Measurements from ENCODE around the gene RCVRN. TPM values are rescaled to one million over a fixed set of nuclear protein-coding genes. Genes with fewer than 3 reads are reported as not detected.

Gene RCVRN
- total RNA-seq, 1 donor from 2014 or later, result 0.38 TPM

DNA sequence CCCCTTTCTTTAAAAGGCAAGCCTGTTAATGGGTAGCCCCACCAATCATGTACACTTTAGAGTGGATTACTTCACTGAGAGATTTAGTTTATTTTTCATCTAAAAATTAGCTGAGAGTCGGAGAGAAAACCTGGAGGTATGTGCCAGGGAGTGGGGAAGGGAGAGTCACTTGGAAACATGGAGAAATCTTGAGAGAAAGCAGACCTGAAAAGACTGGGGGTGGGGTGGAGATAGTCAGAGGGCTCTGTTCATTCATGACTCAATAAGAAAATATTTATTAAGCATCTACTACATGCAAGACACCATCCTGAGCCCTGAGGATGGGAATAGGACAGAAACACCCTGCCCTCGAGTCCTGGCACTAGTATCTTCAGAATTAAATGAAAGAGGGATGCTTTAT lies 27.4 kb upstream of the RCVRN start:
- Mint-ChIP-seq H3K27ac (no peak overlapping the region), H3K4me1 (no peaks in the 10 kb centered on the region), H3K36me3 (ENCODE audit: low read depth) (no peaks in the 10 kb centered on the region), H3K4me3 (no peak overlapping the region), H3K27me3 (no peaks in the 10 kb centered on the region), H3K9me3 (no peaks in the 10 kb centered on the region)
- DNase-seq (no peak), ATAC-seq (ENCODE audit: low read depth) (no peak)
- ChIA-PET POLR2A (no interaction called here), CTCF (no interaction called here)
- TF ChIP-seq, protein P1, sequence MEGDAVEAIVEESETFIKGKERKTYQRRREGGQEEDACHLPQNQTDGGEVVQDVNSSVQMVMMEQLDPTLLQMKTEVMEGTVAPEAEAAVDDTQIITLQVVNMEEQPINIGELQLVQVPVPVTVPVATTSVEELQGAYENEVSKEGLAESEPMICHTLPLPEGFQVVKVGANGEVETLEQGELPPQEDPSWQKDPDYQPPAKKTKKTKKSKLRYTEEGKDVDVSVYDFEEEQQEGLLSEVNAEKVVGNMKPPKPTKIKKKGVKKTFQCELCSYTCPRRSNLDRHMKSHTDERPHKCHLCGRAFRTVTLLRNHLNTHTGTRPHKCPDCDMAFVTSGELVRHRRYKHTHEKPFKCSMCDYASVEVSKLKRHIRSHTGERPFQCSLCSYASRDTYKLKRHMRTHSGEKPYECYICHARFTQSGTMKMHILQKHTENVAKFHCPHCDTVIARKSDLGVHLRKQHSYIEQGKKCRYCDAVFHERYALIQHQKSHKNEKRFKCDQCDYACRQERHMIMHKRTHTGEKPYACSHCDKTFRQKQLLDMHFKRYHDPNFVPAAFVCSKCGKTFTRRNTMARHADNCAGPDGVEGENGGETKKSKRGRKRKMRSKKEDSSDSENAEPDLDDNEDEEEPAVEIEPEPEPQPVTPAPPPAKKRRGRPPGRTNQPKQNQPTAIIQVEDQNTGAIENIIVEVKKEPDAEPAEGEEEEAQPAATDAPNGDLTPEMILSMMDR (IDR thresholded peaks at IDR 0.05), result no peak
- intact Hi-C loops (cut with micrococcal nuclease), result no loop called here

DNA sequence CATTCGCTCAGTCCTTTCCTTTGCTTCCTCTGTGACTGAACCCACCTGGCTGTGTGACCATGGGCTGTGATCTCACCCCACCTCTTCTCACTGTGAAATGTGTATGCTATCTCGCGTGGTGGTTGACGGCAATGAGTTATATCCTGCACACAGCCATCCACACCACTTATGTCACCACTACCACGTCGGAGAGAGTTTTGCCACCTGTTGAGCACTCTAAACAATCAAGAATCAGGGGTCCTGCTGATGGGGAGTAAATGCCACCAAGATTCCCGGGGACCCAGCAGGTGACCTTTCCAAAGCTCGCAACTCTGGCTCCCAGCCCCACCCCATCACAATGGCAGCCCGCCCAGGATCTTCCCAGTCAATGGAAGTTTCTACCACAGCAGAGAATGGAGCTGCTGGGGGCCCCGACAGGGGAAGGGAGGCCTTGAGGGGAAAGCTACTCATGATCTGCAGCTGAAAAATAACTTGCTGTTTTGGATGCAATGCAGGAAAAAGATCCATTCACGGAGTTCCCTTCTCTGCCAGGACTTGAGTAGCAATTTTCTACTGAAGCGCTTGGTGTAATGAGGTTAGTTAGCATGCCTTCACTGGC lies 26.2 kb upstream of the RCVRN start:
- H3K27ac Mint-ChIP-seq, result no peak overlapping the region
- H3K36me3 Mint-ChIP-seq (ENCODE audit: low read depth), result no peaks in the 10 kb centered on the region
- ChIA-PET POLR2A (no interaction called here), CTCF (interaction anchor here (1.0 kb wide), 1 partner anchor 700 kb away, joined by 3 read pairs; no protein-coding TSS in a partner anchor)
- ATAC-seq (ENCODE audit: low read depth) (no peak), DNase-seq (no peak)
- H3K4me3 Mint-ChIP-seq, result no peak overlapping the region
- H3K27me3 Mint-ChIP-seq, result no peaks in the 10 kb centered on the region
- H3K4me1 Mint-ChIP-seq, result no peaks in the 10 kb centered on the region
- intact Hi-C loops (cut with micrococcal nuclease), result no loop called here
- TF ChIP-seq, protein P1 (IDR thresholded peaks at IDR 0.05), result no peak
- H3K9me3 Mint-ChIP-seq, result no peaks in the 10 kb centered on the region

DNA sequence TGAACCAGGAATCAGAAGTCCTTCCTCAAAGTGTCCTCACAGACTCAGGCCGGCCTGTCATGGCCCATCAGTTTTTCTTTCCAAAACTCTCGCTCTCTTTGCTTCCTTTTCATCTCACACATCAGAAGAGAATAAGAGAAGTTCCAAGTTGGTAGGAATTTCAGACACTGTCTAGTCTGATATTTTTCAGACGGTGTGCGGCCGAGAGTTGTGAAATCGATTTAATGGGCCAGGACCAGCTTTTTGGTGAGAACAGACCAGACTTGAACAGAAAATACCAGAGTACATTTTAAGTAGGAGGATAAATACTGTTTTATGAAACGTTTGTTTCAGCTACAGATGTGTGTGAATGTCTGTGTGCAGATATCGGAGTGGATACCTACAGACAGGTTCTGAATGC lies 24.8 kb upstream of the RCVRN start:
- TF ChIP-seq, protein P1 (IDR thresholded peaks at IDR 0.05), result no peak
- no peaks in the 10 kb centered on the region for H3K9me3 Mint-ChIP-seq
- ChIA-PET CTCF (interaction anchor here (0.7 to 1.3 kb wide), 2 partner anchors 296 to 685 kb away, joined by 3 to 4 read pairs; no protein-coding TSS in a partner anchor), POLR2A (no interaction called here)
- intact Hi-C loops (cut with micrococcal nuclease), result no loop called here
- peaks cover 1% of the 10 kb centered on the region for H3K4me1 Mint-ChIP-seq
- no peak overlapping the region for H3K4me3 Mint-ChIP-seq
- no peaks in the 10 kb centered on the region for H3K27me3 Mint-ChIP-seq
- DNase-seq (no peak), ATAC-seq (ENCODE audit: low read depth) (no peak)
- no peak overlapping the region for H3K27ac Mint-ChIP-seq
- peaks cover 1% of the 10 kb centered on the region for H3K36me3 Mint-ChIP-seq (ENCODE audit: low read depth)

GRCh38 chr17:9928601-9929333 lies 23.7 kb upstream of the RCVRN start:
- Mint-ChIP-seq H3K4me1 (peaks cover 5% of the 10 kb centered on the region), H3K4me3 (no peak overlapping the region), H3K27ac (no peak overlapping the region), H3K27me3 (no peaks in the 10 kb centered on the region), H3K36me3 (ENCODE audit: low read depth) (peaks cover 3% of the 10 kb centered on the region), H3K9me3 (no peaks in the 10 kb centered on the region)
- ChIA-PET CTCF (interaction anchor here (1.3 to 2.4 kb wide), 2 partner anchors 297 to 689 kb away, joined by 4 to 13 read pairs; no protein-coding TSS in a partner anchor), POLR2A (no interaction called here)
- ATAC-seq (ENCODE audit: low read depth) (no peak), DNase-seq (no peak)
- intact Hi-C loops (cut with micrococcal nuclease), result no loop called here
- TF ChIP-seq, protein P1 (IDR thresholded peaks at IDR 0.05), result no peak

DNA sequence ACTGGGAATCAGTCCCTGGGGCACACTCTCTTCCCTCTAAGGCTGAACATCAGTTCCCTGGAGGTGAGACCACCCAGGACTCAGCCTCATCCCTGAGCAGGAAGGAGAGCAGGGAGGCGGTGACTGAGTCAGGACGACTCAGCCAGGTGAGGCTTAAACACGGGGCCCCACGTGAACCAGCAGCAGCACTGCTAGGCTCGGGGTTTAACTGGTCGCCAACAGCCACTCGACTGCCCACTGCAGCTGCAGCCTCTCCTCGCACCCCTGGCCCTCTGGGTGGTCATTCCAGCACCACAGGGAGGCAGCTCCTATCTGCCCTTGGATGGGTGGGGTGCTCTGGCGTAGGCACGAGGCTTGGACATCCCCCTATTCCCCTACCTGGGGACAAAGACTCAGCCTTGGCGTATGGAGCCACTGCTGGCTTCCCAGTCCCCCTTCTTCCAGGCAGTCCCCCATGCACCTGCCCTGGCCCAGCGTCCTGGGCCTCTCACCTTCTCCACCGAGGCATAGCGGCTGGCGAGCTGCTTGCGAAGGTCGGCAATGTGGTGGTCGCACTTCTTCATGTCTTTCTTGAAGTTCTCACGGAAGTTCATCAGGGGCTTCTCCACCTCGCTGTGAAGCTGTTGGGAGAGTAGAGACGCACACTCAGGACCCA lies 21.2 kb upstream of the RCVRN start:
- ChIA-PET CTCF (interaction anchor here (0.7 to 2.7 kb wide), 4 partner anchors 10 to 690 kb away, joined by 3 to 56 read pairs (median 6); no protein-coding TSS in a partner anchor), POLR2A (no interaction called here)
- Mint-ChIP-seq H3K27ac (no peak overlapping the region), H3K4me3 (no peak overlapping the region), H3K36me3 (ENCODE audit: low read depth) (peaks cover 3% of the 10 kb centered on the region), H3K9me3 (no peaks in the 10 kb centered on the region), H3K27me3 (no peaks in the 10 kb centered on the region), H3K4me1 (peaks cover 5% of the 10 kb centered on the region)
- DNase-seq (no peak), ATAC-seq (ENCODE audit: low read depth) (no peak)
- intact Hi-C loops (cut with micrococcal nuclease), result no loop called here
- TF ChIP-seq, protein P1 (IDR thresholded peaks at IDR 0.05), result no peak

All from activated B cell treated with CpG ODN at 0.5 μM for 24 hours (primary cell).